NCI-H69 (cell line): ENCODE measurements around the gene OR5AU1.
A peak's percentile ranks its signal among the peaks of the same experiment; 100 is the strongest.

ENCODE experiments used
- DNase-seq: peaks from one replicate; lab custom pipeline; 2025; lab: John Stamatoyannopoulos, UW

OR5AU1 gene

DNA sequence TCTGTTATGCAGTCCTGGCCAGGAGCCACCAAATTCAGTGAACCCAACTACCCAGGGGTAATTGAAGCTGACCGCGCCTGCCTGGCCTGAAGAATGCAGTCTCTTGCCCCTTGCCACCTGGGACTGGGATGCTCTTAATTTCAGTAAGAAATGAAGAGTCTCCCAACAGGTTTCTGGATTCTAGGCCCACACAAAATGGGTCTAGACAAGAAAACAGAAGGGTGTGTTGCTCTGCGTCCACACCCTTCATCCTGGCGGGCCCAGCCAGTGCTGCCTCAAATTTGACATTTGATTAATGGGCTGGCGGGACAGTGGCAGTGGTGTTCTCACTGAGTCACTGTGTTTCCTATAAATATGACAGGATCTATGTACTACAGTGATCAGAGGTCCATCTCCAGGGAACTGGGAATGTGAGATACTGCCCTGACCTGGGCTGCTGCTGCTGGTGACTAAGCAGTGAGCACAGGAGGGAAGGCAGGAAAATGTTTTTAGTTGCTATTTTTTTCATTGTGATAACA is 48.5 kb downstream of the OR5AU1 start:
- no peak for DNase-seq

DNA sequence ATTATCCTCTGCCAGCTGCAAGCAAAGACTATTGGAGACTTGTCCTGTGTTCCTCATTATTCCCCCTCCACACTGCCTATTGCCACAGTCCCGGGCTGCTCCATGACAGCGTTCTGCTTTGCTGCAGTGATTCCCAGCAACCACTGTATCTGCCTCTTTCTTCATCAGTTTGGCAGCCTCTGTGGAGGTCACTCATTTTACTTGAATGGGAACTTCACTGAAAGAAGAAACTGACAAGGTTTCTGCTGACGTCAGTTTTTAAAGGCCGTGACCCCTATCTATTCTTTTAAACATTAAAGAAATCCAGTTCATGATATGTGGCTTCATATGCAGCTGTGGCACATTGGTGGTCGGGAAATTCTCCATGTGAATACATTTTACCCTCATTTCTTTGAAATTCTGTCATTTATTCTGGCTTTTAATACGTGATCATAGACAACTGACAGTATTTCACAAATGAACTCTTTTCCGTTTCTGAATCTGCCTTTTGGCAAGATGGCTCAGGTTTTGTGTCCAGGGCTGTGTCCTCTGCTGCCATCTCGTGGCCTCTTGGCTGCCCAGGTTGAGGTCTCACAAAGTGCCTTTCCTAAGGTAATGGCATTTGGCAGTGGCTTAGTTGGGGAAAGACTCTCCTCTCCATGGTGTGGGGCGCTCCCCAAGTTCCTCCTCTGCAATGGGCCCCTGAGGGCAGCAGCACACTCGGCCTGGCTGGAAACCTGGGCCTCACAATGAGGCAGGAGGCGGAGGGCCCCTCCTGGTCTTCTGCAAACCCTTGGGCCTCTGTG is 49.2 kb downstream of the OR5AU1 start:
- peak; percentile 84 for DNase-seq

DNA sequence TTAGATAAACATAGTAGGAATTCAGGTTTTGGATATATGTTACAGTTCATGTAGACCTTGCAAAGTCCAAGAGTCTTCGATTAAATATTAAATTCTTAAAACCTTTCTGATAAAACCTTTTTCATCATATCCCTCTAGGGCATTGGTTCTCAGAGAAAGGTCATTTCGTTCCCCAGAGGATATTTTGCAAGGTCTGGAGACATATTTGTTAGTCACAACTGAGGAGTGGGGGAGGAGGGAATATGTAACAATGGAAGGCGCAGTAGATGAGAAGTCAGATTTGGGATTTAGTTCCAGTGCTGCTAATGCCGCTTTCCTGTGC is 49.7 kb downstream of the OR5AU1 start:
- no peak for DNase-seq

DNA sequence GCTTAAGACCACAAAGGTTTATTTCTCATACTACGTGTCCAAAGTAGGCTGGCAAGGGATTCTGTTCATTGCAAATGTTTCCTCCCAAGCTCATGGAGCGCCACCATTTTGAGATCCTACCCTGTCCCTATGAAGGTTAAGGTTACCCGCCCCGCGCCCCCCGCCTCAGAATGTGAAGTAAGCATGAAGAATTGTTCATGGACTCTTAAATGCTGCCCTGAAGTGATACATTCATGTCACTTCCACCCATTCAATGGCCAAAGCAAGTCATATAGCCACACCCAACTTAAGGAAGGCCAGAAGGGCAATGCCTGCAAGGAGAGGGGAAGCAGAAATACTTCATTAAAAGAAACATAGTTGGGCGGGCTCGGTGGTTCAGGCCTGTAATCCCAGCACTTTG is 50.8 kb downstream of the OR5AU1 start:
- no peak for DNase-seq
